ES-I3 (cell line): ENCODE results near the gene GLRA1.

Experiments
- H3K36me3 ChIP-seq: 2 replicates; pipeline ENCODE4 v1.6.1; 2013; ENCODE audit warnings: mild to moderate bottlenecking, low read length, control low read depth, moderate library complexity; ENCODE audit not compliant: insufficient read depth
- H3K4me1 ChIP-seq: 2 replicates; pipeline ENCODE4 v1.6.1; 2013; ENCODE audit warnings: mild to moderate bottlenecking, control low read depth, low read length; ENCODE audit not compliant: insufficient read depth
- H3K9ac ChIP-seq: 2 replicates; pipeline ENCODE4 v1.6.1; 2013; ENCODE audit warnings: low read depth, mild to moderate bottlenecking, low read length, moderate library complexity
- H3K9me3 ChIP-seq: 2 replicates; pipeline ENCODE4 v1.6.1; 2013; ENCODE audit warnings: mild to moderate bottlenecking, low read length, moderate library complexity; ENCODE audit not compliant: control insufficient read depth, insufficient read depth

The GLRA1 gene

DNA sequence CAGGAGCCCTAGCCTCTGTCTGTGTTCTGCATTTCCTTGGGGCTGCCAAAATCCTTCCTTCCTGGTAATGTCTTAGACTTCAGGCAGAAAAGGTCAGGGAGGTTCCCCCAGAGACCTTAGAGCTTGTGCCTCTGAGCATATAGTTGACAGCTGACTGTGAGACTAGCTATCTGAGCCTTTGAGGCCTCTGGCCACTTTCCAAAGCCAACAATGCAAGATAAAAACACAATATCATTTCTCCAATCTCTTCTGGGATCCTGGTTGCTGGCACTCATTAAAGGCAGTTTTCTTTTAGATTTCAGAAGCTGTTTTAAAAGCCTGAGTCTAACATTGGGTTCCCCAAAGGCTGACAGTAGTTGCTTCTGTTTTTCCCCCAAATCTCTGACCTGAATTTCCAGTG lies 13.2 kb upstream of the GLRA1 start:
- no peaks in the 10 kb centered on the region for H3K9me3 ChIP-seq
- no peaks in the 10 kb centered on the region for H3K4me1 ChIP-seq
- H3K9ac ChIP-seq = no peak overlapping the region
- no peaks in the 10 kb centered on the region for H3K36me3 ChIP-seq

DNA sequence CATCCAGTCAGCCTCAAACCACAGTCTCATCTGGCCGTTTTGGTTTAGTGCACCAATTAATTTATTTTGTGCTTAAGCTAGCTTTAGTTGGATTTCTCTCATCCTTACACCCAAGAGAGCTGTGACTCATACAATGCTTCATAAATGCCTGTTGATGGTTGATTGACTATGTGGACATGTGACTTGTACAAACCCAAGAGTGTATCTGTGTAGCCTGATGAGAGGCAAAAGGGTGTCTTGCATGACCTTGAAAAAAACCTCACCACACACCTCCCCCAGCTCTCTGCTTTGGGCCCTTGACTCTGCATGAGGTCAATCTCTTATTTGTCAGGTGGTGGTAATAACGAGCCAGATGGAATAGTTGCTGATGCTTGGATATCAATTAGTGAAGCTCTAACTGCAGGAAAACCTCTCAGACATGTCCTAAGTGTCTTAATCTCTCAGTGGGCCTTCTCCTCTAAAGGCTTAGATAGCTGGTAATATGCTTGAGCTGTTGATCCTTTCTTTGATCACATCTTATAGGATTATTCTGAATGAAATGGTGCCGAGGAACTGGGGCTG lies 10.6 kb upstream of the GLRA1 start:
- no peaks in the 10 kb centered on the region for H3K4me1 ChIP-seq
- H3K9ac ChIP-seq = no peak overlapping the region

DNA sequence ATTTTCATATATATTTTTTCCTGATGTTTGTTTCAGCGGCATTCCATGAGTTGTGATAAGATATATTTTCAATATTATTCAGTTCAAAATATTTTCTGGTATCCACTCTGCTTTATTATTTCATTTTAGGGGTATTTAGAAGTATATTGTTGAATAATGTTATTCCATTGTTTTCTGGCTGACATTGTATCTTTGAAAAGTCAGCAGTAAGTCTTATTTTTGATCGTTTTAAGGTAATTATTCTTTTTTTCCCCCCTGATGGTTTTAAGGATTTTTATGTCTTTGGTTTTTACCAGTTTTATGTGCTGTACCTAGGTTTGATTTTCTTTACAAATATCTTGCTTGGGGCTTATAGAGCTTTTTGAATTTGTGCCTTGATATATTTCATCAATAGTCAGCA lies 6.6 kb upstream of the GLRA1 start:
- Histone ChIP-seq H3K9me3 (no peaks in the 10 kb centered on the region; the same call in 1 of the 2 replicates), H3K4me1 (no peaks in the 10 kb centered on the region), H3K9ac (no peak overlapping the region), H3K36me3 (no peaks in the 10 kb centered on the region)

More for the DNA sequence above, 10.6 kb upstream of the GLRA1 start:
- Histone ChIP-seq H3K36me3 (no peaks in the 10 kb centered on the region), H3K9me3 (no peaks in the 10 kb centered on the region; the same call in 1 of the 2 replicates)

DNA sequence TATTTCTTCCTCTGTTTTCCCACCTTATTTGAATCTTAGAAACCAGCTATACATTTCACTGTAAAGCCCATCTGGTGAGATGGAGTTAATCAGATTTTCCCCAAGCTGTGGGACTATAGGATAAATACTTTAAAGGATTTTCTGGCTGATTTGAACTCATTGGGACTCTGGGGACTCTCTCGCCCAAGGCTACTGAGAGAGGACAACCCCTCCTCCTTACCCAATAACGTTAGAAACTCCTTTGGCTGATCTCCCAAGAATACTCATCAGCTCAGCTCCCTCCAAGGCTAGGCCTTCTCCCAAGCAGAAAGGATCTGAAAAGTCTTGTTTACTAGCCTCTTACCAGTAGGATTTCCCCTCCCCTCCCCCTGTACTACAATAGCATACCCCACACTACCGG lies 1.5 kb upstream of the GLRA1 start:
- no peaks in the 10 kb centered on the region for H3K9me3 ChIP-seq
- no peak overlapping the region for H3K9ac ChIP-seq
- H3K4me1 ChIP-seq = no peaks in the 10 kb centered on the region

DNA sequence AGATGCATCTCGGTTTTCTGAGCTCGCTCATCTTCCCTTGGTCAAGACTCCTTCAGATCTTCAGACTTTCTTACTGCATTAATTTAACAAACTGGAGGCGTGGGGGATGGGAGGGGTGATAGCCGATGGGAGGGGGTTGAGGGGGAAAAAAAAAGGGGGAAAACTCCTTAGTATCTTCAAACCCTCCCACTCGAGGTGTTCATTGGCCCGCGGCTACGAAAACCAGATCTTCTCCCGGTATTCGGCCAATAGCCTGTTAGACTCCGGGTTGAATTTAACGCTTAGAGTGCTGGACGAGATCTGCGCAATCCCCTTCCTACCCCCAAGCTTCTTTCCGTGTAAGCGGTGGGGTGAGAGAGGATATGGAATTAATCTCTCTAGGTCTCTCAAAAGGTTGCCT lies 689 bp upstream of the GLRA1 start:
- H3K36me3 ChIP-seq = no peaks in the 10 kb centered on the region
- H3K4me1 ChIP-seq = no peaks in the 10 kb centered on the region
- no peaks in the 10 kb centered on the region for H3K9me3 ChIP-seq
- H3K9ac ChIP-seq = no peak overlapping the region

More for the DNA sequence above, 1.5 kb upstream of the GLRA1 start:
- no peaks in the 10 kb centered on the region for H3K36me3 ChIP-seq

DNA sequence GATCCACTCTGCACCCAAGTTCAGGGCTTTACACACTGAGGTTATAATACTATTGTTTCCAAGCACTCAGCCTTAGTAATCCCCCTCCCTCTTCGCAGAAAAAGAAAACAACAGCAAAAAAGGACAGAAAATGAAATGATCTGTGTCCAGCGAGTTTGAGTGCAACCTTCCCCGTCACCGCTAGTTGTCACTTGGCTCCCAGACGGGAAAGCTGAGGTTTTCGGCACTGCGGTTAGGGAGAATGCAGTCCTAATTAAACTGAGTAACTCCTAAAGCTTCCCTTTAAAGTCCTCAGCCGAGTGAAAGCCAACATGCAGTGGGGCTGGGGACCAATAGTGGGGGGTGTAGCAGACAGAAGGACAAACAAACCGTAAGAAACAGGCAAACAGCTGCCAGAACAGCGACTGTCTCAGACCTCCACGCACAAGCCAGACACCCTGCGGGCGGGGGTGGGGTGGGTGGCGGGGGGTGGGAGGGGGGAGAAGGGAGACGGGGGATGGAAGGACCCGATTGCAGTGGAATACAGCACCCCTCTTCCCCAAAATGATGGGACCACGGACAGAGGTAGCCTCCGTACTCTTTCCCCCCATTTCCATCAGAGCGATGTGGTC lies 680 bp downstream of the GLRA1 start:
- Histone ChIP-seq H3K4me1 (no peaks in the 10 kb centered on the region), H3K9me3 (no peaks in the 10 kb centered on the region), H3K36me3 (no peaks in the 10 kb centered on the region), H3K9ac (no peak overlapping the region)

DNA sequence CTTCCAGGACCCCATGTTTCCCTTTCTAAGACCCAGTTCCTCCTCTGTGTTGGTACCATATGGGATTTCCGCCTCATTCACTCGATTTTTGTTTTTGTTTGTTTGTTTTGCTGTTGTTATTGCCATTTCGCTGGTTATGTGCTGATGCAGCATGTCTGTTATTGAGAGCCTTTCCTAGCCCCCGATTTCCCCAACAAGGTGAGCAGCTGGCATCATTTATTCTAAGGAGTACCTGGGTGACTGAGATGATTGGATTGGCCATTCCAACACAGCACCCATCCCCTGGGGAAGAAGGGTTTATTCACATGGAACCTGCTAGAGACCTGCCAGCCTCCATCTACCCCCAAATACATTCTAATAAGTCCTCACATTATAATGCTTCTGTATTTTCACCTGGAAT lies 2.7 kb downstream of the GLRA1 start:
- H3K9ac ChIP-seq = no peak overlapping the region
- no peaks in the 10 kb centered on the region for H3K4me1 ChIP-seq
- H3K9me3 ChIP-seq = no peaks in the 10 kb centered on the region
- no peaks in the 10 kb centered on the region for H3K36me3 ChIP-seq

DNA sequence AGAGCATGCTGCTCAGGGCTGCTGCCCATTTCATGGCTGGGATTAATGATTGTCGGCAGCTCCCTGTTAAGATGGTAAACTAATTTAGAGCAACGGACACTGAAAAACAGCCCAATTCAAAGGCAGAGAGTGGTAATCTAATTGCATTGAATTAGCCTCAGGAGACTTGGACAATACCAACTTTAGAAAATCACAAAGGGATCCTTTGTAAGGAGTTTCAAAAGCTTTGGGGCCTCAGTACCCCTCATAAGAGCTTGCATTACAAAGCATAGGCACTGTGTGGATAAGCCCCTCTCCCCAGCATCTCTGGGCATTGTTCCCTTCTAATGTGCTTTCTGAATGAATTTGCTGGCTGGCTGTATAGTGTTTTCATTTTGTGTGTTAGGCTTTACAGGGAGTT lies 6.7 kb downstream of the GLRA1 start:
- Histone ChIP-seq H3K4me1 (no peaks in the 10 kb centered on the region), H3K9me3 (no peaks in the 10 kb centered on the region), H3K9ac (no peak overlapping the region), H3K36me3 (no peaks in the 10 kb centered on the region)

DNA sequence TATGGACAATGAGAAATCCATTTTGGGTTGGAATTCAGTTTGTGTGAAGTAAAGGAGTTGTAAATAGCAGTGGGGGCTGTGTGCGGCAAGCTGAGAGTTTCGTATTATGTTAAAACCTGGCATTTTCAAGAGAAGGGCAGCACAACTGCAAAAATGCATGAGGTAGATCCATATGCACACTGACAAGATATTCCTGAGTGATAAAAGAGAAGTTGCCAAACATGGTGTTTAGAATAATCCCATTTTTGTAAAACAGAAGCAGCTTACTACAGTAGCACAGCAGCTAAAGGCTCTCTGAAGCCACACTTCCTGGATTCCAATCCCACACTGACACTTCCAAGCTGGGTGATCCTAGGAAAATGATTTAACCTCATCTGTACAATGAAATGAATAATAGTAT lies 11.2 kb downstream of the GLRA1 start:
- Histone ChIP-seq H3K36me3 (no peaks in the 10 kb centered on the region), H3K9me3 (no peaks in the 10 kb centered on the region), H3K9ac (no peak overlapping the region), H3K4me1 (no peaks in the 10 kb centered on the region)

DNA sequence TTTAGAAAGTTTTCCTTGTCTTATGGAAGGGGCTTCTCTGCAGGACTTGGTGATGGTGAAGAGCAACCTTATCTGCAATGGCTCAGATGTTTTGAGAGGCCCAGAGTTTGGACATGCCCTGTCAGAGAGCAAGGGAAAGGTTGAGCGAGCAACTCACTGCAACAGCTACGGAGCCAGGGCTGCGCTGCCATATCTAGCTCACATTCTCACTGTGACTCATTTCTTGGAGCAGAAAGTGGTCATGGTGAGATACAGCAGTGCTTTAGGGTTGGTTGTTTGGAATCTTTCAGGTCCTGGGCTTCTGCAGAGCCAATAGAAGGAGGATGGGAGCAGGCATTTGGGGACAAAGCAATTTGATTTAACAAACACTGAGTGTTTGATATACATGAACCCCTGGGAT lies 12.3 kb downstream of the GLRA1 start:
- H3K36me3 ChIP-seq = no peaks in the 10 kb centered on the region
- H3K9me3 ChIP-seq = no peaks in the 10 kb centered on the region
- H3K4me1 ChIP-seq = no peaks in the 10 kb centered on the region
- H3K9ac ChIP-seq = no peak overlapping the region

DNA sequence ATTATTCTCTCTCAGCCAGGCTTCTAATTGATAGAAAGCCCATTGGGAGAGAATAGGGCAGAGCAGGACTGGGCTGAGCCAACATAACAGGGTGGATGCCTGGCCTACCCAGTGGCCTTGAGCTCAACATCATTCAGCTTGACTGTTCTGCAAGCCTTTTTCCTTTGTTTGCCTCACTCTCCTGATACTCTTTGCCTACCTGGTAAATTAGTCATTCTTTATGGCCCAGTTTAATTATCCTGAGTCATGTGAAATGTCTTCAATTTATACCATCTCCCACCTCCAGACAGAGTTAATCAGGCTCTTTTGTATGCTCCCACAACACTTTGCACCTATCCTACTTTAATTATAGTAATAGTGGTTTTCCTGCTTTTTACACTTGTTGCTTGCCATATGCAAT lies 13.6 kb downstream of the GLRA1 start:
- H3K36me3 ChIP-seq = no peaks in the 10 kb centered on the region
- peaks cover under 1% of the 10 kb centered on the region; the same call in 1 of the 2 replicates for H3K4me1 ChIP-seq
- no peak overlapping the region for H3K9ac ChIP-seq
- no peaks in the 10 kb centered on the region for H3K9me3 ChIP-seq

DNA sequence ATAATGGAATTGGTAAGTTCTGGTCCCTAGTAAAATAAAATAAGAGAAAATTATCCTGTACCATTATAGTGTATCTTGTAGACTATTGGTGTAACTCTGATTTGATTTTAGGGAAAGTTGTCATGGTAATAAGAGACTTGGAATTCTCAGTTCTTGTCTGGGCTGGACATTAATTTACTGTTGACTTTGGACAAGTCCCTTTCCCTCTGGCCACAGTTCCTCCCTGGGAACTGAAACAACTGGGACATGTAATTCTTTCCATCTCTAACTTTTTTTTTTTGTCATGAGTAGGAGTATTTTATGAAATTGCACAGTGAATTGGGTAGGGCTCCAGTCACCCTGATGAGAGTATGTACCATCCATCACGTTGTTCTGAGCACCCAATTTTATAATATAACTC lies 15.0 kb downstream of the GLRA1 start:
- Histone ChIP-seq H3K9ac (no peak overlapping the region), H3K4me1 (peaks cover 7% of the 10 kb centered on the region; the same call in 1 of the 2 replicates), H3K9me3 (no peaks in the 10 kb centered on the region), H3K36me3 (no peaks in the 10 kb centered on the region)

DNA sequence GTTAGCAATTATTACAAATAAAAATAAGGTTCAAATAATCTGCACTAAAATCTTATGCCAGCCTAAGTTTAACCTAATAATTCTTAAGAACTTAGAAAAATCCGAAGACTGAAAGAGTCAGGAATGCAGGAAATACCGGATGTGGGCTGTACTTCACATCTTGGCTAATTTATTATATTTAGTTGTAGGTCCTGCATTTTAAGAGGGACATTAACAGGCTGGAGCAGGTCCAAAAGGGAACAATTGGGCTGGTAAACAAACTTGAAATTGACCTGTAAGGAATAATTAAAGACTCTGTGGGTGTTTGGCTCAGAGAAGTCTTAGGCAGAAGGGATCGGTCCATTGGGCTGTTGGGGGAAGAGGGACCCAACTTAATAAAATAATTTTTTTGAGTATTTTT lies 18.4 kb downstream of the GLRA1 start:
- Histone ChIP-seq H3K9ac (no peak overlapping the region), H3K9me3 (no peaks in the 10 kb centered on the region), H3K36me3 (no peaks in the 10 kb centered on the region), H3K4me1 (peaks cover 24% of the 10 kb centered on the region)

DNA sequence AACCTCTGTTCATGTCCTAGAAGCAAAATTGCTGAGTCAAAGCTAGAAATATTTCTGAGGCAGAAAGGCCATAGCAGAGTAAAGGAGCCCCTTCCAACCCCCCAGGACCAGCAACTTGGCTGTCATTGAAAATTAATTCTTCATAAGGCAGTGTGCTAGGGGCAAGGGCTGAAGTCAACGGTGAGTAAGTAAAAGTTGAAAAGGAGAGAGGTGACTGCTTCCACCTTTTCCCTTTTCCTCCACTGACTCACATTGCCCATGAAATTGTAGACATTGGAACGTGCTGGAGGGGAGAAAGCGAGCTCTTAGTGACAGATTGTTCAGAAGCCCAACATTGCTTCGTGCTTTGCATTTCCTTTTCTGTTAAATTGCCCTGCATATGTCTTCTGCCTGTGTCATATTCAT lies 19.1 kb downstream of the GLRA1 start:
- Histone ChIP-seq H3K9me3 (no peaks in the 10 kb centered on the region), H3K9ac (no peak overlapping the region), H3K36me3 (no peaks in the 10 kb centered on the region), H3K4me1 (peaks cover 24% of the 10 kb centered on the region)

DNA sequence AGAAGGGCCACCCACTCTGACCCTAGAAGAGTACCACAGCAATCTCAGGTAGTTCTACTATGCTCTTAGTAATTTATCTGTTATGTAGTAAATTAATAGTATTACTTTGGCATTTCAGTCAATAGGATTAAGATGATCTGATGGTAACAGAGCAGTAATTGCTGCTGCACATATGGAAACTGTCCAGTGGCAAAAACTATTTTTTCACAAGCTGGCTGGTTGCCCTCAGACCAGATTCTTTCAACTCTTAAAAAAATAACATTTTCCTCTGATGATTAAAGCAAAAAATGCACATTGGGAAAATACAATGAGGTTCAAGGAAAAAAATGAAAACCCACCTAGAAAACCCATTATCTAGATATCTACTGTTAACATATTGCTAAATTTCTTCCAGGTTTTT lies 19.7 kb downstream of the GLRA1 start:
- H3K9ac ChIP-seq = no peak overlapping the region
- H3K36me3 ChIP-seq = no peaks in the 10 kb centered on the region
- H3K9me3 ChIP-seq = no peaks in the 10 kb centered on the region
- H3K4me1 ChIP-seq = peaks cover 24% of the 10 kb centered on the region
